Motor neuron (in vitro differentiated cells): ENCODE results near the gene MYH16. TPM values are rescaled to one million over a fixed set of nuclear protein-coding genes. Genes with fewer than 3 reads are reported as not detected.
A peak's percentile ranks its signal among the peaks of the same experiment; 100 is the strongest.
"Not testable (repeated sequence)": the region's sequence is repeated elsewhere in the genome, so short reads cannot be mapped to it uniquely, and the experiment has no call there.

ENCODE experiments used
- ATAC-seq, 8 experiments: fragments of 200-7000 bp; cut with Tn5 transposase; replicated peaks in 6 of 8; 2 replicates each; pipeline ENCODE4 v1.8.0; 2021; ENCODE audit warnings: mild to moderate bottlenecking in 8 of 8, moderate library complexity in 8 of 8
- H3K27ac ChIP-seq, 2 donors: fragments of 250-450 bp; sonication (Bioruptor Pico); 2 replicates each; pipeline ENCODE4 v1.9.0; 2021; ENCODE audit warnings: antibody characterized with exemption in 2 of 2, mild to moderate bottlenecking in 2 of 2, moderate library complexity in 1 of 2
- H3K4me1 ChIP-seq, 2 donors: fragments of 250-450 bp; sonication (Bioruptor Pico); replicated peaks in 1 of 2; 2 replicates each; pipeline ENCODE4 v1.6.1; 2021; ENCODE audit warnings: antibody characterized with exemption in 2 of 2, mild to moderate bottlenecking in 2 of 2, moderate library complexity in 1 of 2
- H3K4me3 ChIP-seq, 5 donors: fragments of 250-450 bp; sonication (Bioruptor Pico); 2 replicates each; pipeline ENCODE4 v1.9.0; 2021; ENCODE audit warnings: antibody characterized with exemption in 5 of 5, mild to moderate bottlenecking in 5 of 5, moderate library complexity in 4 of 5
- WGBS, 10 experiments: fragments of 450-650 bp; shearing (Covaris generic); methylation state at CpG; one replicate each; pipeline ENCODE4 v1.0.0; 2022; 5-methylcytosine and 5-hydroxymethylcytosine counted together
- in situ Hi-C, 9 experiments: fragments of 400-800 bp; cut with MboI; loops; one replicate each; pipeline ENCODE4 v1.15.0; 2021; ENCODE audit warnings: low sequenced_read_pairs in 9 of 9, low pct_unique_long_range_greater_than_20kb in 2 of 9; ENCODE audit not compliant: unreplicated experiment in 9 of 9
- total RNA-seq, 8 experiments: library from RNA; unstranded; fragments of 300-600 nt; gene quantifications; 2 replicates each; pipeline versions ENCODE4 v1.2.3 to v1.2.4, GENCODE V29; 2022

The MYH16 gene
- total RNA-seq, 8 experiments from 2014 or later, result 0.10 to 0.52 (median 0.14) TPM; not detected in 3

GRCh38 chr7:99314504-99314903 is 41.9 kb downstream of the MYH16 start:
- in situ Hi-C loops, result loop anchor here in 5 of 9 experiments (10.0 to 25.0 kb wide), 2 partner anchors 270 to 277 kb away; no protein-coding TSS in a partner anchor
- WGBS, 10 experiments, result 38 to 100% (median 67%) methylated on average over 1 to 6 of the region's 7 CpGs; no CpG with 5 or more reads in 5 of the 10 experiments
- H3K4me3 ChIP-seq, result no peak overlapping the region
- ATAC-seq, result no peak
- H3K27ac ChIP-seq, result no peak overlapping the region
- H3K4me1 ChIP-seq, result no peaks in the 10 kb centered on the region

- 10 to 80% (median 80%) methylated on average over 1 to 3 of the region's 4 CpGs; no CpG with 5 or more reads in 7 of the 10 experiments for WGBS, 10 experiments
- in situ Hi-C loops, result loop anchor here in 4 of 9 experiments (25.0 kb wide), 1 partner anchor 283 kb away; no protein-coding TSS in a partner anchor
Observed at GRCh38 chr7:99320371-99320770, 47.7 kb downstream of the MYH16 start.

GRCh38 chr7:99322659-99323058 is 50.0 kb downstream of the MYH16 start:
- peaks cover 5 to 24% of the 10 kb centered on the region in 2 donors for H3K4me1 ChIP-seq
- WGBS, 10 experiments, result 92 to 100% (median 100%) methylated on average over 1 to 2 of the region's 6 CpGs; no CpG with 5 or more reads in 4 of the 10 experiments
- H3K27ac ChIP-seq, ATAC-seq, H3K4me3 ChIP-seq: not testable (repeated sequence)
- in situ Hi-C loops, result loop anchor here in 4 of 9 experiments (25.0 kb wide), 1 partner anchor 285 kb away; no protein-coding TSS in a partner anchor

More at GRCh38 chr7:99320371-99320770, 47.7 kb downstream of the MYH16 start:
- no peak for ATAC-seq
- peaks cover 5 to 13% of the 10 kb centered on the region in 2 donors for H3K4me1 ChIP-seq
- H3K4me3 ChIP-seq, result no peak overlapping the region
- H3K27ac ChIP-seq, result no peak overlapping the region

- Histone ChIP-seq H3K27ac (no peak overlapping the region), H3K4me3 (peak overlapping the region; percentile 84 to 99 (median 98)), H3K4me1 (peaks cover 5 to 24% of the 10 kb centered on the region in 2 donors)
- WGBS, 10 experiments, result 91 to 100% (median 100%) methylated on average over 1 to 5 of the region's 14 CpGs; no CpG with 5 or more reads in 5 of the 10 experiments
- ATAC-seq, result no peak
- in situ Hi-C loops, result loop anchor here in 4 of 9 experiments (25.0 kb wide), 1 partner anchor 287 kb away; no protein-coding TSS in a partner anchor
Observed at GRCh38 chr7:99324559-99324958, 51.9 kb downstream of the MYH16 start.

GRCh38 chr7:99325001-99325493 is 52.4 kb downstream of the MYH16 start:
- peak overlapping the region; percentile 84 to 99 (median 98) for H3K4me3 ChIP-seq
- 0 to 73% (median 30%) methylated on average over 1 to 10 of the region's 14 CpGs; no CpG with 5 or more reads in 3 of the 10 experiments for WGBS, 10 experiments
- peaks cover 5 to 24% of the 10 kb centered on the region in 2 donors for H3K4me1 ChIP-seq
- in situ Hi-C loops, result no loop called here
- peak overlapping the region; percentile 86 to 95 for H3K27ac ChIP-seq
- ATAC-seq, result peak in 4 of 8 experiments; percentile 10 to 25 (median 20)

- WGBS, 10 experiments, result 0 to 18% (median 3%) methylated on average over 4 to 26 of the region's 82 CpGs; no CpG with 5 or more reads in 6 of the 10 experiments
- ATAC-seq, result peak; percentile 86 to 97 (median 97)
- Histone ChIP-seq H3K4me1 (peaks cover 5 to 20% of the 10 kb centered on the region in 2 donors), H3K27ac (peak within 1 kb of the TSS; percentile 86 to 95), H3K4me3 (peak within 1 kb of the TSS; percentile 84 to 99 (median 98))
- in situ Hi-C loops, result no loop called here
Observed at GRCh38 chr7:99325592-99326407, 53.2 kb downstream of the MYH16 start, which contains the start of gene ARPC1A. TSS of gene ARPC1A (plus strand) at chr7:99325898. CDS start at chr7:99333354, 7,456 bp downstream.

GRCh38 chr7:99326408-99326782 is 53.8 kb downstream of the MYH16 start:
- in situ Hi-C loops, result no loop called here
- 0 to 6% (median 0%) methylated on average over 1 to 9 of the region's 10 CpGs; no CpG with 5 or more reads in 1 of the 10 experiments for WGBS, 10 experiments
- Histone ChIP-seq H3K27ac (peak overlapping the region; percentile 86 to 95), H3K4me1 (peaks cover 5 to 17% of the 10 kb centered on the region in 2 donors), H3K4me3 (peak overlapping the region; percentile 84 to 99 (median 98))
- ATAC-seq, result no peak

- 0 to 100% (median 95%) methylated on average over 1 to 7 of the region's 8 CpGs for WGBS, 10 experiments
- ATAC-seq, result peak in 3 of 8 experiments; percentile 15 to 68 (median 60)
- in situ Hi-C loops, H3K4me3 ChIP-seq, H3K27ac ChIP-seq: not testable (repeated sequence)
- peaks cover 0 to 11% of the 10 kb centered on the region in 2 donors for H3K4me1 ChIP-seq
Observed at GRCh38 chr7:99330314-99330961, 57.8 kb downstream of the MYH16 start.

GRCh38 chr7:99331002-99331401 is 58.4 kb downstream of the MYH16 start:
- WGBS, 10 experiments, result 73 to 100% (median 93%) methylated on average over 1 to 2 of the region's 2 CpGs
- in situ Hi-C loops, result no loop called here
- peaks cover 0 to 11% of the 10 kb centered on the region in 2 donors for H3K4me1 ChIP-seq
- peak in 2 of 8 experiments; percentile 16 to 19 for ATAC-seq
- H3K27ac ChIP-seq, result no peak overlapping the region
- no peak overlapping the region for H3K4me3 ChIP-seq

- H3K4me1 ChIP-seq, result no peaks in the 10 kb centered on the region
- no peak overlapping the region for H3K27ac ChIP-seq
- WGBS, 10 experiments, result 83 to 100% (median 98%) methylated on average over 1 to 3 of the region's 3 CpGs
- ATAC-seq, result no peak
- H3K4me3 ChIP-seq, result no peak overlapping the region
- in situ Hi-C loops, result no loop called here
Observed at GRCh38 chr7:99339595-99339994, 67.0 kb downstream of the MYH16 start.

- ATAC-seq, result no peak
- in situ Hi-C loops, result no loop called here
- Histone ChIP-seq H3K27ac (no peak overlapping the region), H3K4me3 (no peak overlapping the region), H3K4me1 (no peaks in the 10 kb centered on the region)
- 33 to 100% (median 90%) methylated on average over 1 to 3 of the region's 3 CpGs; no CpG with 5 or more reads in 1 of the 10 experiments for WGBS, 10 experiments
Observed at GRCh38 chr7:99340659-99341058, 68.0 kb downstream of the MYH16 start.

- Histone ChIP-seq H3K27ac (no peak overlapping the region), H3K4me1 (no peaks in the 10 kb centered on the region), H3K4me3 (no peak overlapping the region)
- 40 to 100% (median 91%) methylated on average over 1 to 9 of the region's 13 CpGs for WGBS, 10 experiments
- no peak for ATAC-seq
- in situ Hi-C loops, result no loop called here
Observed at GRCh38 chr7:99344061-99344647, 71.5 kb downstream of the MYH16 start.
